Cardiac septum (tissue), 1 donor: ENCODE data around the gene SOX21. TPM values are rescaled to one million over a fixed set of nuclear protein-coding genes. Genes with fewer than 3 reads are reported as not detected.

ENCODE experiments used
- DNase-seq: peaks from one replicate; pipeline ENCODE4 v3.0.0-alpha.2; 2020; ENCODE audit warnings: low spot score
- intact Hi-C: fragments of 100-400 bp; cut with DNase I; formaldehyde crosslinking; loops from one replicate; pipeline ENCODE4 v1.14.0; 2022
- total RNA-seq: library from RNA; stranded (reverse); fragmentation: NEBNext Ultra II Directional; extraction: Animal tissue kit (Norgen Biotek cat#: 25700); gene quantifications from one replicate; pipeline ENCODE4 v1.2.1, GENCODE V29; 2021
- donor health status: DM: no; HTN: no; CAD: no.

Gene SOX21
- total RNA-seq, 1 donor from 2014 or later: not detected

DNA sequence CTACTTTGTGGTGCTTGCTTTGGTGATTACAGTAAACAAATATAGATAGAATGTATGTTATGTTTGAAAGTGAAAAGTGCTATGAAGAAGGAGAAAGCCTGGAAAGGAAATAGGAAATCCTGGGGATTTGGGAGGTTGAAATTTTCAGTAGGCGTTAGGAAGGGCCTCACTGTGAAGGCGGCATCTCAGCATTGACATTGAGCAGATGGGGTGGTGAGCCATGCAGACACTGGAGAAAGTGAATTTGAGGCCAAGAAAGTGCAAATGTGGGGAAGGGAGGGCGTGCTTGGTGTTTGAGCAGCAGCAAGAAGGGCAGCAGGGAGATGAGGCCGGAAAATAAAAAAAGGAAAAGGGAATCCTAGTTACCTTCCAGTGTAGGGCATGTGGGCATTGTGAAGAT, 20.3 kb downstream of the SOX21 start:
- no peak for DNase-seq
- intact Hi-C loops: no loop called here

DNA sequence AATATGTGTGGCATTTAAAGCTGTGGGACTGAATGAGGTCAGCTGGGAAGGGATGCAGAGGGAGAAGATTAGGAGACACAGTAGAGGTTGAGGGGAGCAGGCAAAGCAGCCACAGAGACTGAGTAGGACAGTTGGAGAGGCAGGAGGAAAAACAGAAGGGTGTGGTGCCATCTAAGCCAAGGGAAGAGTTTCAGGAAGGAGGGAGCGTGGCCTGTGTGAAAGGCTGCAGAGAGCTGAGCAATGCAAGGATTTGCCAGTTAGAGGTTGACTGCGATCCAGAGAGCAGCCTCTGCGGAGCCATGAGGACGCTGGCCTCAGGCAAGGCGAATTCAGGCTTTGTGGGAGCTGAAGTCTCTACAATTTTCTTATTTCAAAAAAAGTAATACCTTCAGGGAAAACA, 28.9 kb downstream of the SOX21 start:
- DNase-seq: no peak
- intact Hi-C loops: no loop called here

DNA sequence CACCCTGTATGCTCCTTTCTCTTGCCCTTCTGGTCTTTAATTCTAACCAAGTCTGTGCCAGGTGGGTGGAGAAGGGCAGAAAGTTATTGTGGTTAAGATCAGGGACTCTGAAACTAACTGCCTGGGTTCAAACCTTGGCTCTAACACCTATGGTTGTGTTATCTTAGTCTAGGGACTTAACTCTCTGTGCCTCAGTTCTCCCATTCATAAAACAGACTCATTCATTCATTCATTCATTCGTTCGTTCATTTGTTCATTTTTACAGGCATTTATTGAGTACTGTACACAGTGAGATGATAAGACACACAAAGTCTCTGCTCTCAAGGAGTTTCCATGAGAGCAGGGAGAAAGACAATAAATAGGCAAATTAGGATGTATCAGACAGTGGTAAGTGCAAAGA, 30.1 kb downstream of the SOX21 start:
- intact Hi-C loops: no loop called here
- DNase-seq: no peak

- no peak for DNase-seq
- intact Hi-C loops: loop anchor here (10.0 kb wide), 1 partner anchor 475 kb away; no protein-coding TSS in a partner anchor
Measured at GRCh38 chr13:94679614-94680013, 32.7 kb downstream of the SOX21 start.

DNA sequence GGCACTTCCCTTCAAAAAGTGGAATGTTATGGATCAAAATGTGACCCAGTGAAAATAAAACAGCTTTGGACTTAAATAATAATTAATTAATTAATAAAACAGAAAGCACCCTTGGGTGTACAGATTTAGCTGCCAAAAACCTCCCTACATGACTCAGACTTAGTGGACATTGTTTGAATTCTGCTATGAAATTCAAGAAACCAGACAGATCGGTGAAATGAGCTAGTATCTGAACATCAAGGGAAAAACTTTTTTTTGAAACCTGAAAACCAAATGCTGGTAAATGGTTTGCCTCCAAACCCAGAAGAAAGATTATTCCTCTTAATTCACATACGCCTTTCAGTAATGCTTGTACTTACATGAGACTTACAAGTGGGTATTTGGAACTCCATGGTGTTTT, 33.5 kb downstream of the SOX21 start:
- intact Hi-C loops: loop anchor here (10.0 kb wide), 1 partner anchor 476 kb away; no protein-coding TSS in a partner anchor
- DNase-seq: no peak

DNA sequence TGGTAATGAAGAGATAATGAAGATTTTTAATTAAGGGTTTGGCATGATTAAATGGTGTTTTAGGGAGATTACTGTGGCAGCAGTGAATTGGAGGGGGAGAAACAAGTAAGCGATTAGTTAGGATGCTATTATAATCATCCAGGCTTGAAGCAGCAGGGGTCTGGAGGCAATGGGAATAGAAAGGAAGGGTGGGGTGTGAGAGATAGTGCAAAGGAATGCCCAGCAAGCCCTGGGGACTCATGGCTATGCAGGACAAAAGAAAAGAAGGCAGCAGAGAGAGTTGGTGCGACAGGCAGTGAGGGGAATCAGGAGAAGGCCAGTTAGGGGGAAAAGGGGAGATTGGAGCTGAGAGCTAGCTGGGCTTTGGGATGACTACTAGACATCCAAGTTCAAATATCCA, 34.5 kb downstream of the SOX21 start:
- DNase-seq: no peak
- intact Hi-C loops: loop anchor here (10.0 kb wide), 1 partner anchor 477 kb away; no protein-coding TSS in a partner anchor

DNA sequence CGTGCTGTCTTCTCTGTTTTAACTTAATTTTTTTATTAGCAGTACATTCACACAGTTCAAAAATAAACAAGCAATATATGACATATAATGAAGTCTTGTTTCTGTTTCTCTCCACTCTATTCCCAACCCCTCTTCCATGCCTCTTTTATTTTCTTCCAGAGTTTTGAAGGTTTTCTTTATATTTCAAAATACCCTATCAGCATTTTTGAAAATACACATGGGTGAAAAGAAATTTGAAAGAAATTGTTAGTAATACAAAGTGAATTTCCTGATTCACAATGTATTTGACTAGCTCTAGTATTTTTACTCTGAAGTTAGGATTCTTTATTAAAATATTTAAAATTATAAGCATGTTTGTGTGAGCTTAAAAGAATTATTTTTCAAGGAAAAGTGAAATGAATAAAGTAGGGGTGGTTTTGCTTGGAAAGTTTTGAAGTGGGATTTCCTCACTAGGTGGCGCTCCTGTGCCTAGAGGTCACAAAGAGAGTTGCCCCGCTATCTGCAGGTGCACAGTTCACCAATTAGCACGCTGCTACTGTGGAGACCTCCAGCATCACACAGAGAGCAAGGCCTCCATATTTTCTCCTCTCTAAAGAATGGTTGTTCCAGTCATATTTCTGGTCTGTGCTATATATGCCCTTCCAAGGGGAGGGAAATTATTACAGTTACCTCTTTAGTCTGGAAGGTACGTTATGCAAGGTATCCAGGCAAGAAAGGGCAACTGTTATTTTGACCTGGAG, 37.6 kb downstream of the SOX21 start:
- intact Hi-C loops: loop anchor here (10.0 kb wide), 1 partner anchor 480 kb away; no protein-coding TSS in a partner anchor
- DNase-seq: no peak

DNA sequence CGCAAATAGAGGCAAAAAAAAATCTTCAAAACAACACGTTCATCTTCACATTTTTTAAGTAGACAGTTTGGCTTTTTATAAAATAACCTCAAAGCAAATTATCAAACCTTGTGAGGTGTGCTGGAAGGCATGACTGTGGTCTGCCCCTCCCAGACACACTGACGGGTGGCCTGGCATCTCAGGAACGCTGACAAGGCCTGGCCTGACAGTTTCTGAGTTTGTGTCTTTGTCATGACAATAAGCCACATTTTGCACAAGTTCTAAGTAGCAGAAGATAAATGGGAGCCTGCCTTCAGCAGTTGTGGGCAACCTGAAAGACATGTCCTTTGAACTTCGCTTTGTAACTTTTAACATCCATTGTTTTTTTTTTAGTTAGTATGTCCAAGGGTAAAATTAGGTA, 38.5 kb downstream of the SOX21 start:
- no peak for DNase-seq
- intact Hi-C loops: loop anchor here (10.0 kb wide), 1 partner anchor 481 kb away; no protein-coding TSS in a partner anchor

GRCh38 chr13:94672400-94672799, 39.9 kb downstream of the SOX21 start:
- intact Hi-C loops: loop anchor here (10.0 kb wide), 1 partner anchor 482 kb away; no protein-coding TSS in a partner anchor
- no peak for DNase-seq

GRCh38 chr13:94667190-94667589, 45.2 kb downstream of the SOX21 start:
- DNase-seq: no peak
- intact Hi-C loops: no loop called here

- DNase-seq: no peak
Measured at GRCh38 chr13:94666065-94666464, 46.3 kb downstream of the SOX21 start.

GRCh38 chr13:94664889-94665288, 47.5 kb downstream of the SOX21 start:
- DNase-seq: no peak
- intact Hi-C loops: no loop called here

More at GRCh38 chr13:94666065-94666464, 46.3 kb downstream of the SOX21 start:
- intact Hi-C loops: no loop called here

DNA sequence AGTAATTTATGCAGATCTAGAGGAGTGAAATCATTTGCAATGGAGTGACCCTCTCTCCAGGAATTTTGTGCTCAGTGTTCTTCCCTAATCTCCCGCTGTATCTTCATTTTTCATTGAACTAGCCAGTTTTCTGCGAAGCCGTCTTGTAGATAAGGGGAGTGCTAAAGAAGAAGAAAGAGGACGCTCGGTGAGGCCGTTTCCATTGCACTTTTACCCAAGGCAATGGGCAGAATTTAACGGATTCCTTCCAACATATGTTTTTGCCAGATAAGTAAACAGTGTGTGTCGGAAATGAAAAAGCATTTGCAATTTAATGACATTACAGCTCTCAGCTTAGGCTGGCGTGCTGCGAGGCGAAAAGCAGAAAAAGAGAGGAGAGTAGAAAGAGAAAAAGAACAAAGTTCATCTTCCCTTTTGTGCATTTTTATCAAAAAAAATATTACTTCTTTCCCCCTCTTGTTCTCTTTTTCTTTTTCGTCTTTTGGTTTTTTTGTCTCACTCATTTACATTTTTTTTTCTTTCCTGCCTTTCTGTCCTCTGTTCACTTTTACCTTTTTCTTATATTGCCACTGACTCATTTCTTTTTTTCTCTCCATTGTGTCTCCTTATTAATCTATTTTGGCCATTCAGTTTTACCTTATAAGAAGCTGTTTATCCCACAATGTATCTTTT, 49.9 kb downstream of the SOX21 start:
- DNase-seq: no peak
- intact Hi-C loops: no loop called here

DNA sequence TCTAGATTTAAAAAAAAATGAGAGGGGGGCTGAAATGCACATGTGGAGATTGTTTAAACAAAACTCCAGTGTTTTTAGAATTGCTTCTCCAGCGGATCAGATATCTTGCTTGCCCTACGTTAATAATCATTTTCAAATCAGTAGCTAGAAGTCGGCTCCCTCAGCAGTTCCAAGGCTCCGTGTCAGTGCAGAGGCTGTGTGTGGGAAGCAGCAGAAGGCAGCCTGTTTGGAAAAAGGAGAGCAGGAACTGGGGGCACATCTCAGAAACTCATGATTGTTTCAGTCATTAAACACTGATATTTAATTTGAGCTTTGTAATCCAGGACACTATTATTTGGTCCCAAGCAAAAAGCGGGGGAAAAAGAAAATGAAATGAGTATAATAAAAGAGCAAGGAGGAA, 50.9 kb downstream of the SOX21 start:
- DNase-seq: no peak
- intact Hi-C loops: no loop called here

GRCh38 chr13:94660695-94661326, 51.5 kb downstream of the SOX21 start:
- no peak for DNase-seq
- intact Hi-C loops: no loop called here

Other genes with a start within 250 kb of the SOX21 start
- 0.22 TPM for gene DCT, start 232.9 kb downstream of the SOX21 start, total RNA-seq
- 4.9 TPM for gene TGDS, start 116.4 kb downstream of the SOX21 start, total RNA-seq
- gene GPR180, start 110.7 kb downstream of the SOX21 start, total RNA-seq: 1.8 TPM